Coronary artery (tissue), 2 donors: Measurements from ENCODE around the gene KDM8.
"Not testable (repeated sequence)": the region's sequence is repeated elsewhere in the genome, so short reads cannot be mapped to it uniquely, and the experiment has no call there.

Source experiments
- DNase-seq: peaks from one replicate; pipeline ENCODE4 v3.0.0-alpha.2; 2017; ENCODE audit warnings: low spot score
- H3K27ac ChIP-seq, 2 donors: fragments of 200-600 bp; sonication (generic); one replicate each; pipeline ENCODE4 v1.5.1; 2016 to 2019
- H3K4me3 ChIP-seq: fragments of 200-600 bp; sonication (generic); 2 replicates; pipeline ENCODE4 v1.5.1; 2016; ENCODE audit warnings: mild to moderate bottlenecking, moderate library complexity
- TF ChIP-seq, protein P1 (sequence below): fragments of 200-600 bp; sonication (generic); IDR thresholded peaks from one replicate; pipeline ENCODE4 v1.5.1; 2019; ENCODE audit warnings: antibody characterized with exemption

Gene KDM8

DNA sequence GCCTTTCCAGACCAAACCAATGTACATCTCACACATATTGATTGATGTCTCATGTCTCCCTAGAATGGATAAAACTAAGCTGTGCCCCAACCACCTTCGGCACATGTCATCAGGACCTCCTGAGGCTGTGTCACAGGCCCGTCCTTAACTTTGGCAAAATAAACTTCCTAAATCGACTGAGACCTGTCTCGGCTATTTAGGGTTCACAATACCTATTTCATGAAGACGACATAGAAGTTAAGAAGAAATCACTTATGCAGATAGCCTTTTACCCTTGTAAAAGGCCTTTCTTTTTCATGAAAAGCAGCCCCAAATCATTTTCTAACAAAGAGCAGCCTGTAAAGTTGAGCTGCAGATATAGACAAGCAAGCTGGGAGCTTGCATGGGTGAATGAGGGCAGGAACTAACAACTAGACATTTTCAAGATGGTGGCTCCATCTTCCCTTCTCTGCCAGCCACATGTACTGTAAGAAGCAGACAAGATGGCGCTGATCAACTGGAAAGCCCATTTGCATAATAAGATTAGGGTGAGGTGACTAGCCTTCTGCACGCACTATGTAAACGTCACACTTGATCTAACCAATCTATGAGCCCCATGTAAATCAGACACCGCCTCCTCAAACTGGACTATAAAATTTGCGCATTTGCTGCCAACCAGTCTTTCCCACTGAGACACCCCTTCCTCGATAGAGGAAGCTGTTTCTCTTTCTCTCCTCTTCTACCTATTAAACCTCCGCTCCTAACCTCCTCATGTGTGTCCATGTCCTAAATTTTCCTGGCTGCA, 4.7 kb upstream of the KDM8 start:
- TF ChIP-seq, protein P1, sequence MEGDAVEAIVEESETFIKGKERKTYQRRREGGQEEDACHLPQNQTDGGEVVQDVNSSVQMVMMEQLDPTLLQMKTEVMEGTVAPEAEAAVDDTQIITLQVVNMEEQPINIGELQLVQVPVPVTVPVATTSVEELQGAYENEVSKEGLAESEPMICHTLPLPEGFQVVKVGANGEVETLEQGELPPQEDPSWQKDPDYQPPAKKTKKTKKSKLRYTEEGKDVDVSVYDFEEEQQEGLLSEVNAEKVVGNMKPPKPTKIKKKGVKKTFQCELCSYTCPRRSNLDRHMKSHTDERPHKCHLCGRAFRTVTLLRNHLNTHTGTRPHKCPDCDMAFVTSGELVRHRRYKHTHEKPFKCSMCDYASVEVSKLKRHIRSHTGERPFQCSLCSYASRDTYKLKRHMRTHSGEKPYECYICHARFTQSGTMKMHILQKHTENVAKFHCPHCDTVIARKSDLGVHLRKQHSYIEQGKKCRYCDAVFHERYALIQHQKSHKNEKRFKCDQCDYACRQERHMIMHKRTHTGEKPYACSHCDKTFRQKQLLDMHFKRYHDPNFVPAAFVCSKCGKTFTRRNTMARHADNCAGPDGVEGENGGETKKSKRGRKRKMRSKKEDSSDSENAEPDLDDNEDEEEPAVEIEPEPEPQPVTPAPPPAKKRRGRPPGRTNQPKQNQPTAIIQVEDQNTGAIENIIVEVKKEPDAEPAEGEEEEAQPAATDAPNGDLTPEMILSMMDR: no peak
- Histone ChIP-seq H3K27ac (no peak overlapping the region), H3K4me3 (no peak overlapping the region)
- DNase-seq: no peak

DNA sequence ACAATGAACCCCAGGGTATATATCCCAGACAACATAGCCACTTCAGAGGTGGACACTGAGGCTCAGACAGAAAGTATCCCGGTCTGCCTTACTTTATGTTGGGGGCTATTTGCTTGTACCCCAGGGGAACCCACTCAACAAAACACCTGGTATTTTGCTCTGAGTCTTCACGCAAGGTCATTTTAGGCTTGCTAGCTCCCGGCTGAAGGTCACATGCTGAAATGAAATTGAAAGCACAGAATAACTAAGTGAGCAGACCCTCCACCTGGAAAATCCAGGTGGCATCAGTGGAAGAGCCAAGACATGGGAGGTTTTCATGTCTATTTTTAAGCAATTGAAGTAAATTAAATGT, 4.1 kb upstream of the KDM8 start:
- no peak overlapping the region for H3K27ac ChIP-seq
- TF ChIP-seq, protein P1: no peak
- no peak for DNase-seq
- H3K4me3 ChIP-seq: no peak overlapping the region

DNA sequence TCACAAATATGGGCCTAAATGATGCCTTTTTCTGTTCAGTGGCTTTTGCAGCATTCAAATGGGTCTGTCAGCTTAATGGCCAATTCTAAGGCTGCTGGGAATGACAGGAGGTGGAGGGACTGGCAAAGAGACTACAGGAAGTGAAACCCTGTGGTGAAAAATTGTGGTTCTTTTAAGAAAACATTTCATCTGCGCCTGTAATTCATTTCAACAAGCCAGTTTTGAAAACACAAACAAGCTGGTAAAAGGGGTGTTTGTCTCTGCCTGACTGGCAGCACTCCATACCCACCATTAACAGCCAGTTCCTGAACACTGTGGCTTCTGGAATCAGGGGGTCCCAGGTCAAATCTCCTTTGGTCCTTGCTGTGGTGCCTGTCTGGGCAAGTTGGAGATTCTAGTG, 3.6 kb upstream of the KDM8 start:
- TF ChIP-seq, protein P1: no peak

DNA sequence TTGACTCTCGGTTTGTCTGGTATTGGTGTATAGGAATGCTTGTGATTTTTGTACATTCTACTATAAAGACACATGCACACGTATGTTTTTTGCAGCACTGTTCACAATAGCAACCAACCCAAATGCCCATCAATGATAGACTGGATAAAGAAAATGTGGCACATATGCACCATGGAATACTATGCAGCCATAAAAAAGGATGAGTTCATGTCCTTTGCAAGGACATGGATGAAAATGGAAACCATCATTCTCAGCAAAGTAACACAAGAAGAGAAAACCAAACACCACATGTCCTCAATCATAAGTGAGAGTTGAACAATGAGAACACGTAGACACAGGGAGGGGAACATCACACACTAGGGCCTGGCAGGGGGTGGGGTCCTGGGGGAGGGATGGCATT, 2.4 kb upstream of the KDM8 start:
- not testable (repeated sequence) for DNase-seq, H3K27ac ChIP-seq, H3K4me3 ChIP-seq

More for the DNA sequence above, 3.6 kb upstream of the KDM8 start:
- no peak overlapping the region for H3K27ac ChIP-seq
- DNase-seq: no peak
- no peak overlapping the region for H3K4me3 ChIP-seq

DNA sequence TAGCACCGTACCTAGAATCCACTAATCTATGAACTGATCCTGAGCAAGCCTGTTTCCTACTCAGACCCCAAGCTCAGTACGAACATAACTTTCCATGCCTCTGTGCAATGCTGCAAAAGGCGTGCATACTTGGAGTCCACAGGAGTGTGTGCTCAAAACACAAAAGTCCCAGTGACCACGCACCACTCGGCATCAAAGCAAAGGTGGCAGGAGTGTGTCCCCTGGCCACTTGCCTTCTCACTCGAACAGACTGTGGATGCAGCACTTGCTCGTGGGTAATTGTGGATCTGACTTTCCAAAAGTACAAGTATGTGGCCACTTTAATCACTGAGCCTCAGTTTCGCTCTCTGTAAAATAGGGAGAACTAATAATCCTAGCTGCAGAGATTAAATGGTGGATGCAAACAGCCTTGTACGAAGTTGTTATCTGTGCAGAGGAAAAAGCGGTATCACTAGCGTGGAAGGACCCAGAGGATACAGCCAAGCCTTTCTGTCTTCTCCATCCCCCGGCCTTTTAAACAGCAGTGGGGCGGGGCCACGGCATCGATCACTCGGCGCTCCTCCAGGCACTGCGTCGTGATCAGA, 311 bp upstream of the KDM8 start:
- DNase-seq: no peak
- H3K27ac ChIP-seq: peak overlapping the region; percentile 91 to 95
- H3K4me3 ChIP-seq: peak overlapping the region; percentile 78
- TF ChIP-seq, protein P1: no peak

DNA sequence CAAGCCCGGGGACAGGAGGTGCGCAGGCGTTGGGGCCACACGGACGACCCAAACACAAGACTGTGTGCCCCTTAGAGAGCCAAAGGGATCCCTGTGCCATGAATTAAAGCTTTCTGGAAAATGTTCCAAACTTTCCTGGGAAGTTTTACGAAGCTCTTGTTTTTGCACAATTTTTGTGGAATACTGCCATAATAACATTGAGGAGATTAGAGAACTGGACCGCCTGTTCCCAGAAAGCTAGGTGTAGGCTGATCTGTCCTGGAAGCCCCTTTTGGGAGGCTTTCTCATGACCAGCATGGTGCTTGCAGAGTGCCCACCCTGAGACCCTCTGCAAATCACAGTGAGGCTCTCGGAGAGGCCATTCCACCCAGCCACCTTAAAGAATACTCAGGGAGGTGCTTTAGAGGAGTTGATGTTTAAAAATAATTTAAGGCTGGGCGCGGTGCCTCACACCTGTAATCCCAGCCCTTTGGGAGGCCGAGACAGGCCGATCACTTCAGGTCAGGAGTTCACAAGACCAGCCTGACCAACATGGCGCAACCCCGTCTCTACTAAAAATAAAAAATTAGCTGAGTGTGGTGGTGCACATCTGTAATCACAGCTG, 1.1 kb downstream of the KDM8 start:
- TF ChIP-seq, protein P1: no peak
- H3K27ac ChIP-seq: peak overlapping the region; percentile 91 to 95
- DNase-seq: no peak
- peak overlapping the region; percentile 78 for H3K4me3 ChIP-seq

DNA sequence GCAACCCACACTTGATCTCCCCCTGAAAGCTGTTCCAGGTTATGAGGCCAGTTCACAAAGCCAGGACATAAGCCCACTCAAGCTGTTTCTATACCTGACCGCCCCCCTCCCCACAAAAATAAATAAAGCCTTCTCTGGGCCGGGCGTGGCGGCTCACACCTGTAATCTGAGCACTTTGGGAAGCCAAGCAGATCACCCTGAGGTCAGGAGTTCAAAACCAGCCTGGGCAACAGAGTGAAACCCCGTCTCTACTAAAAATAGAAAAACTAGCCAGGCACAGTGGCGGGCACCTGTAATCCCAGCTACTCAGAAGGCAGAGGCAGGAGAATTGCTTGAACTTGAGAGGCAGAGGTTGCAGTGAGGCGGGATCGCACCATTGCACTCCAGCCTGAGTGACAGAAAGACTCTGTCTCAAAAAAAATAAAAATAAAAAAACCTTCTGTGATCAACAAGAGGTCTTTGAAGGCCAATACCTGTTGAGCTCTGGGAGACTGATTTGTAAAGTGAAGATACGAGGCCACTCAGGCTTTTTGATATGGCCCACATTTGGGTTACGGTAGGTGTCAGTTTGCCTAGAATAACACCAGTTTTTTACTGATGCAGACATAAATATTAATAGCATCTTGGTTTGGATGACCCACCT, 2.2 kb downstream of the KDM8 start:
- TF ChIP-seq, protein P1: no peak
- H3K4me3 ChIP-seq: no peak overlapping the region
- no peak overlapping the region for H3K27ac ChIP-seq

DNA sequence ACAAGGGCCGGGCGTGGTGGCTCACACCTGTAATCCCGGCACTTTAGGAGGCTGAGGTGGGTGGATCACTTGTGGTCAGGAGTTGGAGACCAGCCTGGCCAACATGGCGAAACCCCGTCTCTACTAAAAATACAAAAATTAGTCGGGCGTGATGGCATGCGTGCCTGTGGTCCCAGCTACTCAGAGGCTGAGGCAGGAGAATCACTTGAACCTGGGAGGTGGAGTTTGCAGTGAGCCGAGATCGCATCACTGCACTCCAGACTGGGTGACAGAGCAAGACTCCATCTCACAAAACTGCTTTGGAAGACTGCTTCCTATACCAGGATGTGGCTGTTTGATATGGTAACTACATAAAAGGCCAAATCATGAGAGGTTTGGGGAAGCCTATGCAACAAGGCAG, 3.8 kb downstream of the KDM8 start:
- not testable (repeated sequence) for H3K4me3 ChIP-seq, H3K27ac ChIP-seq, DNase-seq

More for the DNA sequence above, 2.2 kb downstream of the KDM8 start:
- no peak for DNase-seq
